Lung (tissue), 12 donors: ENCODE results near the gene SMARCA2. TPM values are rescaled to one million over a fixed set of nuclear protein-coding genes. Genes with fewer than 3 reads are reported as not detected.

Experiments used
- ATAC-seq: fragments of 200-7000 bp; cut with Tn5 transposase; one replicate; pipeline ENCODE4 v1.9.1; 2020; ENCODE audit warnings: moderate number of reproducible peaks; ENCODE audit not compliant: insufficient read depth, low FRiP score
- DNase-seq, 3 donors: peaks; one replicate each; pipeline ENCODE4 v3.0.0-alpha.2; 2013 to 2017
- H3K27ac ChIP-seq, 2 donors: one replicate each; pipeline ENCODE4 v1.5.1; 2013; ENCODE audit warnings: mild to moderate bottlenecking in 2 of 2, moderate library complexity in 2 of 2, control low read depth in 1 of 2, inconsistent platforms in 1 of 2, low read depth in 1 of 2, low read length in 1 of 2
- H3K27me3 ChIP-seq, 3 donors: one replicate each; pipeline ENCODE4 v1.5.1; 2013; ENCODE audit warnings: low read length in 2 of 3; ENCODE audit not compliant: control insufficient read depth in 3 of 3, insufficient read depth in 3 of 3
- H3K36me3 ChIP-seq, 4 donors: one replicate each; pipeline ENCODE4 v1.5.1; 2013; ENCODE audit warnings: low read length in 4 of 4, mild to moderate bottlenecking in 1 of 4, moderate library complexity in 1 of 4; ENCODE audit not compliant: control insufficient read depth in 4 of 4, insufficient read depth in 4 of 4
- H3K4me1 ChIP-seq, 5 donors: one replicate each; pipeline ENCODE4 v1.5.1; 2013; ENCODE audit warnings: low read length in 5 of 5, mild to moderate bottlenecking in 2 of 5, moderate library complexity in 1 of 5; ENCODE audit not compliant: control insufficient read depth in 5 of 5, insufficient read depth in 5 of 5
- H3K4me3 ChIP-seq: one replicate; pipeline ENCODE4 v1.5.1; 2013; ENCODE audit warnings: mild to moderate bottlenecking, control low read depth, moderate library complexity
- H3K9ac ChIP-seq, 2 donors: one replicate each; pipeline ENCODE4 v1.5.1; 2013; ENCODE audit warnings: low read length in 2 of 2, control low read depth in 1 of 2; ENCODE audit not compliant: insufficient read depth in 1 of 2
- H3K9me3 ChIP-seq, 4 donors: one replicate each; pipeline ENCODE4 v1.5.1; 2013; ENCODE audit warnings: low read length in 3 of 4, mild to moderate bottlenecking in 1 of 4, moderate library complexity in 1 of 4; ENCODE audit not compliant: control insufficient read depth in 4 of 4, insufficient read depth in 3 of 4
- CTCF ChIP-seq: IDR thresholded peaks from 2 replicates; pipeline ENCODE4 v1.5.1; 2012; ENCODE audit warnings: mild to moderate bottlenecking; ENCODE audit errors: control extremely low read depth, extremely low read depth
- WGBS, 2 donors: extraction: QIAGEN DNeasy Blood & Tissue Kit; methylation state at CpG; one replicate each; pipeline ENCODE4 v1.1.7; 2013; 5-methylcytosine and 5-hydroxymethylcytosine counted together
- polyA plus RNA-seq, 2 donors: library from polyadenylated mRNA; stranded (reverse); fragments of 200-250 nt; gene quantifications; one replicate each; pipeline ENCODE4 v1.2.1, GENCODE V29; 2013
- total RNA-seq, 2 donors: library from RNA; depleted of rRNA in 1 of 2; stranded (reverse); fragments of >200 nt in 1 of 2; gene quantifications; one replicate each; pipeline ENCODE4 v1.2.1, GENCODE V29; 2014 to 2021
- donor health status: control.
- donor health status: control.
- donor health status: Bipolar disorder and iron deficiency.
- donor health status: healthy.
- donor health status: DM: yes; HTN: yes; CAD: no.

The SMARCA2 gene
- total and polyA plus RNA-seq, 4 donors = 30.0 to 196 (median 80.2) TPM

GRCh38 chr9:2086971-2087370, 71.8 kb downstream of the SMARCA2 start:
- no peak for DNase-seq
- H3K27ac ChIP-seq = no peak overlapping the region

GRCh38 chr9:2087500-2088313, 72.6 kb downstream of the SMARCA2 start:
- H3K9ac ChIP-seq = no peak overlapping the region
- H3K27me3 ChIP-seq = no peaks in the 10 kb centered on the region
- peaks cover 25 to 67% (median 46%) of the 10 kb centered on the region in 4 donors for H3K36me3 ChIP-seq
- no peak overlapping the region for H3K27ac ChIP-seq
- H3K4me3 ChIP-seq = no peak overlapping the region
- DNase-seq (peak in 2 of 3 donors; percentile 53), ATAC-seq (no peak)
- H3K4me1 ChIP-seq = no peaks in the 10 kb centered on the region
- WGBS, 2 donors = 78 to 80% methylated on average over 6 of the region's 6 CpGs
- H3K9me3 ChIP-seq = no peaks in the 10 kb centered on the region
- TF ChIP-seq CTCF = peak; percentile 20

More at GRCh38 chr9:2086971-2087370, 71.8 kb downstream of the SMARCA2 start:
- Histone ChIP-seq H3K27me3 (no peaks in the 10 kb centered on the region), H3K9ac (no peak overlapping the region), H3K4me3 (no peak overlapping the region), H3K4me1 (no peaks in the 10 kb centered on the region), H3K36me3 (peaks cover 27 to 73% (median 51%) of the 10 kb centered on the region in 4 donors), H3K9me3 (no peaks in the 10 kb centered on the region)
- ATAC-seq = no peak
- 90 to 92% methylated on average over 3 of the region's 3 CpGs for WGBS, 2 donors
- no peak for TF ChIP-seq CTCF

GRCh38 chr9:2093920-2094597, 78.9 kb downstream of the SMARCA2 start:
- WGBS, 2 donors = 51 to 75% methylated on average over 2 of the region's 2 CpGs
- peaks cover 19 to 48% (median 26%) of the 10 kb centered on the region in 4 donors for H3K36me3 ChIP-seq
- peaks cover 0 to 6% (median 0%) of the 10 kb centered on the region in 5 donors for H3K4me1 ChIP-seq
- H3K9me3 ChIP-seq = peaks cover 0 to 2% (median 0%) of the 10 kb centered on the region in 4 donors
- TF ChIP-seq CTCF = no peak
- H3K27me3 ChIP-seq = no peaks in the 10 kb centered on the region
- ATAC-seq = peak; percentile 92
- peak overlapping the region in 1 of 2 donors; percentile 83 for H3K27ac ChIP-seq
- no peak overlapping the region for H3K9ac ChIP-seq
- no peak overlapping the region for H3K4me3 ChIP-seq
- DNase-seq = peak; percentile 31 to 57 (median 33)
